Bronchial epithelial cell (primary cell): Measurements from ENCODE around the gene CDC25C. TPM values are rescaled to one million over a fixed set of nuclear protein-coding genes. Genes with fewer than 3 reads are reported as not detected.
"Not testable (repeated sequence)": the region's sequence is repeated elsewhere in the genome, so short reads cannot be mapped to it uniquely, and the experiment has no call there.

Source experiments
- DNase-seq: peaks from one replicate; pipeline ENCODE4 v3.0.0-alpha.2; 2010; ENCODE audit warnings: low read depth
- FAIRE-seq: peaks from 2 replicates; lab custom pipeline; 2011; peaks lifted over from hg19 to GRCh38; lab: Jason Lieb, UNC
- H3K27me3 ChIP-seq: 2 replicates; pipeline ENCODE4 v1.5.1; 2011; ENCODE audit warnings: low read length; ENCODE audit not compliant: control insufficient read depth, insufficient read depth
- H3K36me3 ChIP-seq: 2 replicates; pipeline ENCODE4 v1.5.1; 2011; ENCODE audit warnings: low read length; ENCODE audit not compliant: control insufficient read depth, insufficient read depth
- H3K4me3 ChIP-seq: 2 replicates; pipeline ENCODE4 v1.5.1; 2011; ENCODE audit warnings: mild to moderate bottlenecking, low read depth, low read length, control low read depth
- total RNA-seq: library from RNA; depleted of rRNA; stranded (reverse); fragments of >200 nt; gene quantifications from 2 replicates; pipeline ENCODE4 v1.2.1, GENCODE V29; 2014
- TF ChIP-seq, protein P1 (sequence below): IDR thresholded peaks from 2 replicates; pipeline ENCODE4 v1.5.1; 2011; ENCODE audit warnings: mild to moderate bottlenecking, moderate library complexity, low read length, control low read depth, inconsistent platforms; ENCODE audit not compliant: insufficient read depth, severe bottlenecking

Gene CDC25C
- total RNA-seq, 1 donor from 2014 or later: 0.26 TPM

DNA sequence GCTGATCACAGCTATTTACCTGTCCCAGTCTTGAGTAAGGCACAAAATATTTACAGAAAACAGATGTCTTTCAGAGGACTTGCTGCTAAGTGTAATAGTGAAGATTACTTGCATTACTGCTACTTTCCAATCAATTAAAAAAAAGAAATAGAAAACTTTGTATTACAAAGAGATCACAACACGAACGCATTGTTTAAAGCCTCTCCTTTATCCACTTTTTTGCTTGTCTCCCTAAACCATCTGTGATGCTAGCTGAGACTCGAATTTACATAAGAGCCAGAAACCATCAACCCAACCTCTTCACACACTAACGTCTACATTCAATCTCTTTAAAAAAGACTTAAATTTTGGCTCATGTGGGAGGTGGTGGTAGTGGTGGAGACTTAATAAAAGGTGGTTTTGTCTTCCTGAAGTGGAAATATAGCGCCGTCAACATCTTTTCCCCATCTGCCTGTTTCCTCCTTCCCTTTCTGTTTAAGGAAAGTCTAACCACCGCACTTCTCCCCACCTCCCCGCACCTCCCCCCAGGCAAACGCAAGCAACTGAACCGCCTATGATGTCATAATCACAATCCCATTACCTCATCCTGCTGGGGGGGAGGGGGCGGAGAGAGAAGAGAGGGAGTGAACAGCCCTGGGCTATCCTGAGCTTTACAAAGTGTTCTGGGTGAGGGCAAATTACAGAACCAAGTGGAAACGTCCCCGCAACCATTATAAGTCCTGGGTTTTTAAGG is 5.5 kb upstream of the CDC25C start:
- TF ChIP-seq, protein P1, sequence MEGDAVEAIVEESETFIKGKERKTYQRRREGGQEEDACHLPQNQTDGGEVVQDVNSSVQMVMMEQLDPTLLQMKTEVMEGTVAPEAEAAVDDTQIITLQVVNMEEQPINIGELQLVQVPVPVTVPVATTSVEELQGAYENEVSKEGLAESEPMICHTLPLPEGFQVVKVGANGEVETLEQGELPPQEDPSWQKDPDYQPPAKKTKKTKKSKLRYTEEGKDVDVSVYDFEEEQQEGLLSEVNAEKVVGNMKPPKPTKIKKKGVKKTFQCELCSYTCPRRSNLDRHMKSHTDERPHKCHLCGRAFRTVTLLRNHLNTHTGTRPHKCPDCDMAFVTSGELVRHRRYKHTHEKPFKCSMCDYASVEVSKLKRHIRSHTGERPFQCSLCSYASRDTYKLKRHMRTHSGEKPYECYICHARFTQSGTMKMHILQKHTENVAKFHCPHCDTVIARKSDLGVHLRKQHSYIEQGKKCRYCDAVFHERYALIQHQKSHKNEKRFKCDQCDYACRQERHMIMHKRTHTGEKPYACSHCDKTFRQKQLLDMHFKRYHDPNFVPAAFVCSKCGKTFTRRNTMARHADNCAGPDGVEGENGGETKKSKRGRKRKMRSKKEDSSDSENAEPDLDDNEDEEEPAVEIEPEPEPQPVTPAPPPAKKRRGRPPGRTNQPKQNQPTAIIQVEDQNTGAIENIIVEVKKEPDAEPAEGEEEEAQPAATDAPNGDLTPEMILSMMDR: no peak
- H3K27me3 ChIP-seq: no peaks in the 10 kb centered on the region
- DNase-seq (no peak), FAIRE-seq (no peak)
- H3K36me3 ChIP-seq: peaks cover 2% of the 10 kb centered on the region
- peak overlapping the region; percentile 74 for H3K4me3 ChIP-seq

DNA sequence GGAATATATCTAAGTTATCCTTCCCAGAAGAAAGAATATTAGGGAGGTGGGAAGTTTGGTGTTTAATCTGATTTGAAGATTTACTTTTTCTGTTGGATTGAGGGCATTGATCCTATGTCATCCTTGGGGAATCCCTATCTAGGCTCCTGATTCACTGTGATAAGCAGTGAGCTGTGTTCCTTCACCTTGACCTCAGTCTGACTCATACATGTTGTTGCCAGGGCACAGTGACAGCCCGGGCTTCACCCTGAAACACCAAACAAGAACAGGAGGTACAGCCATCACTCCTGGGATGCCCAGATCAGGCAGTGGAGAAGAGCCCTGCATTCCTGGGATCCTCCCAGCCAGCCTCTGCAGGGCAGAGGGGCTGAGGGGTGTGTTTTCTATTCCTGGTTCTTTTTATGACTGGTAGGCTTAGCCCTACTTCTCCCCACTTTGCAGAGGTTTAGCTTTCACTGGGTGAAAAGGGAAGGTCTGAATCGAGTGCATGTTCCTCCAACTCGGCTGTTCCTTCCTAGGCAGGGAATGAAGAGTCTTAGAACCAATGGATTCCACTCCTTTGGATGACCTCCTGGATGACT is 3.4 kb upstream of the CDC25C start:
- Histone ChIP-seq H3K27me3 (no peaks in the 10 kb centered on the region), H3K36me3 (no peaks in the 10 kb centered on the region), H3K4me3 (no peak overlapping the region)
- DNase-seq: peak; percentile 61
- FAIRE-seq: no peak
- TF ChIP-seq, protein P1: no peak

DNA sequence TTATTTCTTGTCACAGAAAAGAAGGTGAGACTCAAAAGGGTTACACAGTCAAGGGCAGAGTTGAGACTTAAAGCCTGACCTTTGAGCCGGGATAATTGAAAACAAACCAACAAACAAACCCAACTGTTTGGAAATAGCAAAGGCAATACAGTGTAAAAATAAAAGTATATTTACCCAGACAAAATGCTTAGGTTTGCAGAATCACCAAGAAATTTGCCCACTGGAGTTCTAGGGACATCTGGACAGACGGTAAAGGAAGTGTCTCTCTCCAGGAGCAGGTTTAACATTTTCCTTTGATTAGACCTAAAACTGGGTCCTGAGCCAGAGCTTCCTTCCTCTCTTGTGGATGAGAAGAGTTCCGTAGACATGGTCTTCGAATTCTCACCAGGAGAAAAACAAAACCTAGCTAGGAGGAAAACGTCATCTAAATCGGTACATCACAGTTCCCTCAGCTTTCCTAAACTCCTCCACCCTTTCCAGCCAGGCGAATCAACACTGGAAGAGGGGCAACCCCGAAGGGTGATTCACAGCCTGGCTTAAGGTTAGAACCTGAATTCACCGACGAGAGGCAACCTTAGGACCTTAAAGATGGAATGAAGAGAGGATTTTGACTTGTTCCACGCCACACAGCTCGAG is 673 bp downstream of the CDC25C start:
- FAIRE-seq: no peak
- H3K27me3 ChIP-seq: no peaks in the 10 kb centered on the region
- peak; percentile 48 for DNase-seq
- H3K36me3 ChIP-seq: no peaks in the 10 kb centered on the region
- TF ChIP-seq, protein P1: no peak
- peak overlapping the region; percentile 49 for H3K4me3 ChIP-seq

DNA sequence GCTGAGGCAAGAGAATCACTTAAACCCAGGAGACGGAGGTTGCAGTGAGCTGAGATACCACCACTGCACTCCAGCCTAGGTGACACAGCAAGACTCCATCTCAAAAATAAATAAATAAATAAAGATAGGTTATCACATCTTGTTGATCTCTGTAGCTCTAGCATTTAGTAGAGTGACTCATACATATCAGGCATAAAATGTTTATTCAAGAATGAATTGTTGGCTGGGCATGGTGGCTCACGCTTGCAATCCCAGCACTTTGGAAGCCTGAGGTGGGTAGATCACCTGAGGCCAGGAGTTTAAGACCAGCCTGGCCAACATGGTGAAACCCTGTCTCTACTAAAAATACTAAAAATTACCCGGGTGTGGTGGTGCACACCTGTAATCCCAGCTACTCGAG is 13.4 kb downstream of the CDC25C start:
- peak; percentile 26 for DNase-seq
- not testable (repeated sequence) for FAIRE-seq, H3K27me3 ChIP-seq, H3K4me3 ChIP-seq, H3K36me3 ChIP-seq

DNA sequence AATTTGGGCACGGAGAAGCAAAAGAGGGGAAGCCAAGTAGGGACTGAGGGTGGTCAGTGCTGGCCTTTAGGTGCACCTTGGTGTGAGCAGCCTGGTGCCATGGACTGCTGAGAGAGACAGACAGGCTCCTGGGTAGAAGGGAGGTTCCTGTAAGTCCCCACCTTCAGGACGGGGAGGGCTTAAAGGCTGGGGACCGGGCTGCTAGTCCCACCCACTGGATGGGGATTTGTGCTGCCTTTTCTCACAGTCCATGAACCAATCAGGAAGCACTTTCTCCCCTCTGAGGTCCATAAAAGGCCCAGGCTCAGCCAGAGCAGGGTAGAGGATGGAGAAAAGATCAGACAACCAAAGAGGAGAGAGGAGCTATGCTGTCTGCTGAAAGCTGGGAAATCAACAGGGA is 15.2 kb downstream of the CDC25C start:
- TF ChIP-seq, protein P1: no peak
- DNase-seq (no peak), FAIRE-seq (no peak)
- H3K4me3 ChIP-seq: no peak overlapping the region
- H3K36me3 ChIP-seq: no peaks in the 10 kb centered on the region
- no peaks in the 10 kb centered on the region for H3K27me3 ChIP-seq

DNA sequence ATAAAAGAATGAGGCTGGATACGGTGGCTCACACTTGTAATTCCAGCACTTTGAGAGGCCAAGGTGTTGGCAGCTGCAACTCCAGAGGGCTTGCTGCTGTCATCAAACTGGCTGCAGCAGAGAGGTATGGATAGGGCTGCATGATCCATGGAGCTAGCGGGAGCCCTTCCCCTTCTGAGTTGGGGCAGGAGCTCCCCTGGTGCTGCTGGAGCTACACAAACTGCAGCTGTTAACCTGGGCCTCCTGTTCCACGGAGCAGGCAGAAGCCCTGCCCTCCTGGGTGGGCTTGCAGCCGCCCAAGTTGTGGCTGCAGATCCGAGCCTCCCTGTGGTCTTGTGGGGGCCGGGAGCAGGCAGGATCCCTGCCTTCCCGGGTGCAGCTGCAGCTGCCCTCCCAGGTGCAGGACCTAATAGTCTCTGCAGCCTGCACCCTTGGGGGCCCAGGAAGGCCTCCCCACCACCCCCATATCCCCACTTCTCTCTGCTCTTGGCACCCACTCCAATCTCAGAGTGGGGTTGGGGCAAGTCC is 15.8 kb downstream of the CDC25C start:
- H3K27me3 ChIP-seq: no peaks in the 10 kb centered on the region
- DNase-seq (no peak), FAIRE-seq (no peak)
- H3K36me3 ChIP-seq: no peaks in the 10 kb centered on the region
- H3K4me3 ChIP-seq: no peak overlapping the region
- TF ChIP-seq, protein P1: no peak
